ENCODE results near the gene NRXN3.

GRCh38 chr14:79150226-79150625 lies 980.1 kb downstream of the NRXN3 start:
- no peak for TF ChIP-seq CTCF (IDR thresholded peaks at IDR 0.05; ENCODE audit: poor library complexity, severe bottlenecking)
- no peak for TF ChIP-seq EP300 (conservative IDR thresholded peaks at IDR 0.05; ENCODE audit: poor library complexity, severe bottlenecking)
- no peak for TF ChIP-seq MXI1 (conservative IDR thresholded peaks at IDR 0.05; ENCODE audit: poor library complexity, severe bottlenecking)
- no peak for TF ChIP-seq TAF1 (IDR thresholded peaks at IDR 0.05; ENCODE audit: low read depth)
- TF ChIP-seq POLR2AphosphoS5 (IDR thresholded peaks at IDR 0.05): no peak
